HepG2 (cell line): ENCODE measurements around the gene MUL1.

ENCODE experiments used
- CTCF ChIP-seq: sonication (generic); formaldehyde crosslinking; IDR thresholded peaks from 2 replicates; pipeline ENCODE4 v1.5.0; 2020; ENCODE audit warnings: mild to moderate bottlenecking, missing genetic modification reagents, moderate library complexity
- ELK4 ChIP-seq: sonication (generic); formaldehyde crosslinking; IDR thresholded peaks from 2 replicates; pipeline ENCODE4 v1.9.0; 2021; ENCODE audit warnings: missing genetic modification reagents, borderline replicate concordance
- JDP2 ChIP-seq: sonication (generic); formaldehyde crosslinking; IDR thresholded peaks from 2 replicates; pipeline ENCODE4 v1.8.1; 2022; ENCODE audit warnings: missing genetic modification reagents, borderline replicate concordance
- MLX ChIP-seq: IDR thresholded peaks from 2 replicates; pipeline ENCODE4 v1.6.1; 2016
- MXI1 ChIP-seq: IDR thresholded peaks from 3 replicates; pipeline ENCODE4 v1.6.1; 2012; ENCODE audit warnings: low read depth, low read length, inconsistent platforms, borderline replicate concordance
- NFE2L1 ChIP-seq: sonication (generic); formaldehyde crosslinking; IDR thresholded peaks from 2 replicates; pipeline ENCODE4 v1.4.0; 2020; ENCODE audit warnings: missing genetic modification reagents, mild to moderate bottlenecking, borderline replicate concordance
- RFX5 ChIP-seq: IDR thresholded peaks from 2 replicates; pipeline ENCODE4 v1.6.1; 2011; ENCODE audit warnings: low read depth, low read length, improper control_type of control experiment
- ZFP36L1 ChIP-seq: sonication (generic); formaldehyde crosslinking; IDR thresholded peaks from 2 replicates; pipeline ENCODE4 v1.8.0; 2022; ENCODE audit warnings: mild to moderate bottlenecking, missing genetic modification reagents, moderate library complexity
- ZHX2 ChIP-seq, 2 experiments: sonication (generic) in 1 of 2; formaldehyde crosslinking in 1 of 2; IDR thresholded peaks; 2 replicates each; pipeline versions ENCODE4 v1.6.1 to v1.9.0; 2014 to 2022; ENCODE audit warnings: antibody characterized with exemption in 1 of 2, borderline replicate concordance in 1 of 2, inconsistent platforms in 1 of 2, low read depth in 1 of 2, missing genetic modification reagents in 1 of 2
- ZNF367 ChIP-seq: sonication (generic); formaldehyde crosslinking; IDR thresholded peaks from 2 replicates; pipeline ENCODE4 v1.4.0; 2020; ENCODE audit warnings: missing genetic modification reagents, borderline replicate concordance
- ZNF577 ChIP-seq: sonication (generic); formaldehyde crosslinking; IDR thresholded peaks from 2 replicates; pipeline ENCODE4 v1.4.0; 2020; ENCODE audit warnings: mild to moderate bottlenecking, low read depth, missing genetic modification reagents, borderline replicate concordance
- ZNF720 ChIP-seq: sonication (generic); formaldehyde crosslinking; IDR thresholded peaks from 2 replicates; pipeline ENCODE4 v1.4.0; 2020; ENCODE audit warnings: missing genetic modification reagents
- ZNF800 ChIP-seq: sonication (generic); formaldehyde crosslinking; IDR thresholded peaks from 2 replicates; pipeline ENCODE4 v1.4.0; 2020; ENCODE audit warnings: missing genetic modification reagents

- TF ChIP-seq ZNF367: no peak
- 0 out of 3 replicates have a peak, but pooled peaks have one; percentile 35 for TF ChIP-seq MXI1
- TF ChIP-seq RFX5: no peak
- no peak for TF ChIP-seq MLX (CRISPR knock-in tag)
- TF ChIP-seq NFE2L1 (CRISPR knock-in tag): no peak
- TF ChIP-seq JDP2 (CRISPR knock-in tag): no peak
- TF ChIP-seq CTCF (CRISPR knock-in tag): peak; percentile 23
- TF ChIP-seq ZFP36L1 (CRISPR knock-in tag): peak; percentile 61; the same call in 1 of the 2 replicates
- TF ChIP-seq ZNF577: 0 out of 2 replicates have a peak, but pooled peaks have one; percentile 48
- TF ChIP-seq ZNF720 (CRISPR knock-in tag): no peak
- peak; percentile 79 for TF ChIP-seq ZNF800 (CRISPR knock-in tag)
- 0 out of 2 replicates have a peak, but pooled peaks have one; percentile 15 for TF ChIP-seq ZHX2 (IDR thresholded peaks at IDR 0.05; ENCODE audit: low read depth)
- TF ChIP-seq ZHX2 (CRISPR knock-in tag; IDR thresholded peaks at IDR 0.05; ENCODE audit: borderline replicate concordance): no peak
- no peak for TF ChIP-seq ELK4 (CRISPR knock-in tag)
Measured at GRCh38 chr1:20486457-20487235, 21.3 kb downstream of the MUL1 start.
